ENCODE measurements around the gene CUL9. TPM values are rescaled to one million over a fixed set of nuclear protein-coding genes. Genes with fewer than 3 reads are reported as not detected.

Gene CUL9
- total and polyA plus RNA-seq, 8 donors, result 35.9 to 55.1 (median 41.0) TPM

- Histone ChIP-seq H3K27ac (no peak overlapping the region), H3K4me1 (peaks cover 10 to 27% of the 10 kb centered on the region in 2 donors), H3K27me3 (no peaks in the 10 kb centered on the region), H3K36me3 (peaks cover 0 to 61% of the 10 kb centered on the region in 2 donors), H3K9me3 (no peaks in the 10 kb centered on the region), H3K4me3 (no peak overlapping the region)
- no peak for DNase-seq
- no peak for ATAC-seq
- intact Hi-C loops (cut with DNase I), result no loop called here
- no peak for TF ChIP-seq CTCF (IDR thresholded peaks at IDR 0.05)
These were observed 1.4 kb downstream of the CUL9 start for GRCh38 chr6:43183441-43183840.

- no peaks in the 10 kb centered on the region for H3K9me3 ChIP-seq
- ATAC-seq (no peak), DNase-seq (no peak)
- no peak for TF ChIP-seq CTCF (IDR thresholded peaks at IDR 0.05)
- no peaks in the 10 kb centered on the region for H3K27me3 ChIP-seq
- H3K27ac ChIP-seq, result no peak overlapping the region
- H3K4me1 ChIP-seq, result peaks cover 10 to 27% of the 10 kb centered on the region in 2 donors
- no peak overlapping the region for H3K4me3 ChIP-seq
- intact Hi-C loops (cut with DNase I), result no loop called here
- peaks cover 0 to 61% of the 10 kb centered on the region in 2 donors for H3K36me3 ChIP-seq
These were observed 2.4 kb downstream of the CUL9 start for GRCh38 chr6:43184268-43184985.

GRCh38 chr6:43185391-43185985, 3.5 kb downstream of the CUL9 start:
- DNase-seq (no peak), ATAC-seq (no peak)
- no peaks in the 10 kb centered on the region for H3K27me3 ChIP-seq
- no peaks in the 10 kb centered on the region for H3K9me3 ChIP-seq
- H3K36me3 ChIP-seq, result peaks cover 0 to 53% of the 10 kb centered on the region in 2 donors
- no peak for TF ChIP-seq CTCF (IDR thresholded peaks at IDR 0.05)
- H3K4me3 ChIP-seq, result no peak overlapping the region
- no peak overlapping the region for H3K27ac ChIP-seq
- peaks cover 10 to 27% of the 10 kb centered on the region in 2 donors for H3K4me1 ChIP-seq
- intact Hi-C loops (cut with DNase I), result no loop called here

GRCh38 chr6:43186019-43186418, 4.0 kb downstream of the CUL9 start:
- Histone ChIP-seq H3K4me1 (peaks cover 10 to 24% of the 10 kb centered on the region in 2 donors), H3K9me3 (no peaks in the 10 kb centered on the region), H3K27me3 (no peaks in the 10 kb centered on the region), H3K4me3 (no peak overlapping the region), H3K36me3 (peaks cover 0 to 53% of the 10 kb centered on the region in 2 donors), H3K27ac (no peak overlapping the region)
- TF ChIP-seq CTCF (IDR thresholded peaks at IDR 0.05), result no peak
- DNase-seq (no peak), ATAC-seq (no peak)
- intact Hi-C loops (cut with DNase I), result no loop called here

- TF ChIP-seq CTCF (IDR thresholded peaks at IDR 0.05), result no peak
- Histone ChIP-seq H3K4me3 (no peak overlapping the region), H3K27ac (no peak overlapping the region), H3K36me3 (peaks cover 0 to 53% of the 10 kb centered on the region in 2 donors), H3K4me1 (peaks cover 7 to 18% of the 10 kb centered on the region in 2 donors), H3K27me3 (no peaks in the 10 kb centered on the region), H3K9me3 (no peaks in the 10 kb centered on the region)
- ATAC-seq (no peak), DNase-seq (no peak)
- intact Hi-C loops (cut with DNase I), result no loop called here
These were observed 4.7 kb downstream of the CUL9 start for GRCh38 chr6:43186706-43187105.
